LNCAP (cell line): Measurements from ENCODE around the gene GDF3.
A peak's percentile ranks its signal among the peaks of the same experiment; 100 is the strongest.

Source experiments
- TF ChIP-seq, protein P1 (sequence below): fragments of 450-650 bp; IDR thresholded peaks from 2 replicates; pipeline ENCODE4 v1.5.1; 2017; ENCODE audit warnings: mild to moderate bottlenecking

The GDF3 gene

GRCh38 chr12:7661741-7662140 is 33.8 kb downstream of the GDF3 start:
- TF ChIP-seq, protein P1, sequence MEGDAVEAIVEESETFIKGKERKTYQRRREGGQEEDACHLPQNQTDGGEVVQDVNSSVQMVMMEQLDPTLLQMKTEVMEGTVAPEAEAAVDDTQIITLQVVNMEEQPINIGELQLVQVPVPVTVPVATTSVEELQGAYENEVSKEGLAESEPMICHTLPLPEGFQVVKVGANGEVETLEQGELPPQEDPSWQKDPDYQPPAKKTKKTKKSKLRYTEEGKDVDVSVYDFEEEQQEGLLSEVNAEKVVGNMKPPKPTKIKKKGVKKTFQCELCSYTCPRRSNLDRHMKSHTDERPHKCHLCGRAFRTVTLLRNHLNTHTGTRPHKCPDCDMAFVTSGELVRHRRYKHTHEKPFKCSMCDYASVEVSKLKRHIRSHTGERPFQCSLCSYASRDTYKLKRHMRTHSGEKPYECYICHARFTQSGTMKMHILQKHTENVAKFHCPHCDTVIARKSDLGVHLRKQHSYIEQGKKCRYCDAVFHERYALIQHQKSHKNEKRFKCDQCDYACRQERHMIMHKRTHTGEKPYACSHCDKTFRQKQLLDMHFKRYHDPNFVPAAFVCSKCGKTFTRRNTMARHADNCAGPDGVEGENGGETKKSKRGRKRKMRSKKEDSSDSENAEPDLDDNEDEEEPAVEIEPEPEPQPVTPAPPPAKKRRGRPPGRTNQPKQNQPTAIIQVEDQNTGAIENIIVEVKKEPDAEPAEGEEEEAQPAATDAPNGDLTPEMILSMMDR, result no peak

DNA sequence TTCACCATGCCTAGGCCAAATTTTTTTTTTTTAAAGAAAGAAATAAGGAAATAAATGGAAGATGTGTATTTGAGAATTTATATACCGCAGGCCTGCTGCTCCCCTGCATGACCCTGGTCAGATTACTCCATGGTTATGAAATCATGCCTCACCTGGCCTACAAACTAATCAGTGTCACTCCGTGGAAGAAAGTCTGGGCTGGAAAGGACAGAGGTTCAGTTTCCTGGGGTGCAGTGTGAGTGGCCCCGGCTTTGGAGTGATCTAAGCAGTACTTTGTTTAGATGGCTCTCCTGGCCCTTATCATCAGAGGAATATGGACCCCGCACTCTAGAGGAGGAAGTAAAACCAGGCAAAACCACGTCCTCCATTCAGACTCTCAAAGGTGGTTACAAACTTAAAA is 39.5 kb downstream of the GDF3 start:
- TF ChIP-seq, protein P1, result no peak

DNA sequence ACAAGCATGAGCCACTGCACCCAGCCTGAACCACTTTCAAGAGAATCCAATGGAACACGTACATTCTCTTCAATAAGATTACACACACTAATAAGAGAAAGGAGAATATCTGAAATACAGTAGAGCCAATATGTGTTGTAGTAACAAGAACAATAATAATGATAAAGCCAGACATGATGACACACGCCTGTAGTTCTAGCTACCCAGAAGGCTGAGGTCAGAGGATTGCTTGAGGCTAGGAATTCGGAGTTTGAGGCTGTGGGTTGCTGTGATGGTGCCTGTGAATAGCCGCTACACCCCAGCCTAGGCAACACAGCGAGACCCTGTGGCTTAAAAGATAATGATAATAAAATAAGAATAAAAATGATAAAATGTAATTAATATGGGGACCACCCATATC is 45.5 kb downstream of the GDF3 start:
- TF ChIP-seq, protein P1, result no peak

GRCh38 chr12:7647071-7647470 is 48.5 kb downstream of the GDF3 start:
- TF ChIP-seq, protein P1, result no peak

GRCh38 chr12:7646178-7646475 is 49.4 kb downstream of the GDF3 start:
- TF ChIP-seq, protein P1, result no peak

DNA sequence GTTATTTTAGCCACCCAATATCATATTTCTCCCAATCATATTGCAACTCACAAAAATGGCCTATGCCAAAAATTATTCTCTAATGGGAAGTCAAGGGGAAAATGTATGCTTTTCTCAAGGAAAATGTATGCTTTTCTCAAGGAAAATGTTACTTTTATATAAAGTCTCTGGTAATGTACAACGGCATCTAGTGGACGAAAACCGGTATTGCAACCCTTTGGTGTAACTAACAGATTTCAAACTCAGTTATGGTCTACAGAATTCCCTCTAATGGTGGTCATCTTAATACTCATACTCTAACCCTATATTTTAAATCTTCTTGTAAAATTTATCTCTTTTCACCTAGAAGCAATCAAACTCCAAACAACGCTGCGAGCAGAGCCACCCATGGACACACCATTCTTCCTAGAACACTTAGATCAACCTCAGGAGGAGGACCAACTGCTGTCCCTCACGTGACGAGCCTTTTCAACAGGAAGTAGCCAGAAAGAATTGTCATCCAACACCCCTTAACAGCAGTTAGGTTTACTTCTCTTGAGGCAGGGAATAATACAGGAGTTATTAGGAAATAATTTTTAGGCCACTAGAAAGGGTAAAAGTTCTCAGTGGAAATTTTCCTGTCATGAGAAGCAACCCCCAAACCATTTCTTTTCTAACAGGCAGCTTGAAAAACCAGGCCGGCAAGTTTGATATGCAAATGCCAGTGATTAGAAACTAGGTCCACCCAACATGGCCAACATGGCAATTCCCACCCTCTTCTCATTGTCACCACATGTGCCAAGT is 50.0 kb downstream of the GDF3 start:
- TF ChIP-seq, protein P1, result peak; percentile 91

DNA sequence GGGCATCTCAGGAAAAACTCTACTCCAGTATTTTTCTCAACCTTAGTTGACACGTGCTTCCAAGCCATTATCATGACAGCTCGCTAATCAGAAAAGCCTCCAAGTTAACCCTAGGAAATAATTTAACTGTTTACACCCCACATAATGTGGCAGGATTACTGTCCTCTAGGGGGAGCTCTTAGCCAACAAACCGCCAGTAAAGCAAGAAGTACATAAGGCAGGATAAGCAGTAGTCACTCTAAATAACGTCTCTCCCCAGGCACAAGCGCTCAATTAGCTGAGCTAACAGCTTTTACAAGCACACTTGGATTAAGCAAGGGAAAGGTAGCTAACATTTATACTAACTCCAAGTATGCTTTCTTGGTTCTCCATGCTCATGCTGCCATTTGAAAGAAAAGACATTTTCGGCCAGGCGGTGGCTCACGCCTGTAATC is 52.7 kb downstream of the GDF3 start:
- TF ChIP-seq, protein P1, result peak; percentile 78

DNA sequence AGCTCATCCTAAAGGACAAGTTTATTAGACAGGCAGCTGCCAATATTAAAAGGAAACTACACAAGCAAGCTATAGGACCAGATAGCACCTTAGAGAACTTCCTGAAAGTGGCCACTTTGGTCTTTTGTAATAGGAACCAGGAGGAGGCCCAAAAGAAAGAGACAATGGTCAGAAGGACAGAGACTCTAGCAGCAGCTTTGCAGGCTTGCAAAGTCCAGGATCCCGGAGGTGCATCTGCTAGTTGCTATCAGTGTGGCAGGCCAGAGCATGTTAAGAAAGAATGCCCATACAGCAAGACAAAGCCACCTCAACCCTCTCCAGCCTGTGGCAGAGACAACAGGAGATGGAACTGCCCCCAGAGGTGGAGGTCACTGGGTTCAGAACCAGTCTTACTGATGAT is 53.3 kb downstream of the GDF3 start:
- TF ChIP-seq, protein P1, result no peak
